DMS53 treated with DMSO at 0.1 percent for 48 hours (cell line): ENCODE results near the gene RAD51B.

Experiments
- DNase-seq: peaks from one replicate; lab custom pipeline; 2025; ENCODE audit not compliant: unreplicated experiment; lab: John Stamatoyannopoulos, UW

The RAD51B gene

DNA sequence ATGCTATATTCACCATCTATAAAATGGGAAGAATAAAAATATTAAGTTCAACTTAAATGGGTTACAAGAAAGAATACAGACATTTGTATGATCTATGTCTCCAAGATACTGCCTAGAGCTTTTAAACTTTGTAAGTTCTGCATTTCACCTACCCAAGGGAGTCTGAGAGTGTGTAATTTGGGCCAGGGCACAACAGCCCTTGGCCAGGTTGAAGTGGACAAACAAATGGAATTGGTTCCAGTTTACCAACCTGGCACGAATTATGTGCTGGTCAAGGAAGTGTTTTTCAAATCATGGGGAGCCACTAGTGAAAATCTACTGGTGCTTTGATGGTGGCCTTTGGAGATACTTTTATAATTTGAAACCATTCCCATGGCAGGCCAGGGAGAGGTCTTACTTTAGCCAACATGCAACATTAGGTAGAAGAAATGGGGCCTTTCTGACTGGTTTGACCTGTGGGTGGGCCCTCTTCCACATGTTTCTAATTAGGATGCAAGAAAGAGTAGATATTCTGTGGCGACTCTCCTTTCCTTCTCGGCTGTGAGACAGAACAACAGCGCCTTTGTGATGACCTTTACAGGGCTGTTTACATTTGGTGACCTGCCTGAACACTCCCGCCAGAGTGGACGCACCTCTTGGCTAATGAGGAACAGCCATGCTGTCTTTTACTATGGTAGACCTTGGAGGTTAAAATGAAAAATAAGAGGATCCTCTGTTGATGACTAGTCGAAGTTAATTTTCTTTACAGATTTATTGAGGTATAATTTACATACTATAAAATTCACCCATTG, 496.7 kb downstream of the RAD51B start:
- DNase-seq = no peak

DNA sequence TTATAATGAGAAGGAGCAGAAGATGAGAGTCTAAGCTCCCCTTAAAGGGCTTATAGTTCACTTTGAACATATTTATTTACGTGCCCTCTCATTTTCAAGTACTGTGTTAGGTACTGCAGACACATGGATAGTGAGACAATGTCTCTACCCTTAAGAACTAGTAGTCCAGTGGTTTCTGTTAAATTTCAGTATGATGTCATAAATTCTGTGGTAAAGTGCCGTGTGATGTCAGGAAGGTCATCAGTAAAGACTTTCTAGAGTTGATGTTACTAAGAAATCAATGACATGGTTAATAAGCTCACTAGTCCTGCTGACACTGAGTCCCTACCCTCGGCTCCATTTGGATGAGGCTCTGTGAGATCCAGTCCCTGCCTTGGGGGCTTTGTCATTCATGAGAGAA, 497.7 kb downstream of the RAD51B start:
- no peak for DNase-seq

DNA sequence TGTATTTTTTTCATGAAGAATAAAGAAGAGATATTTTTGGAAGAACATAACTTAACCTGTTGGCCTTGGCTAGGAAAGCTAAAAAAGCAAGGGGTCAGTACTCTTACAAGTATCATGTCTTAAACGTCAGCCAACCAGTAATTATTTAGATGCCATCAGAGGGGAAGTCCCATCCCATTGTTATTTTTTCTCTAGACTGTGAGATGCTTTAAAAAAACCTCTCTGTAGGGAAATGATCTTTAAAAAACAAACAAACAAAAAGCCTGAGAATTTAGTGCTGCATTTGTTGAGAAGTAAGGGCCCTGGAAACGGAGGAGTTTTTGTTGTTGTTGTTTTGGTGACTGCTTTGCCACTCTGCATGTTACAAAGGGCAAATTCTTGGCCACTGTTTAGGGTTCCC, 499.2 kb downstream of the RAD51B start:
- DNase-seq = no peak

DNA sequence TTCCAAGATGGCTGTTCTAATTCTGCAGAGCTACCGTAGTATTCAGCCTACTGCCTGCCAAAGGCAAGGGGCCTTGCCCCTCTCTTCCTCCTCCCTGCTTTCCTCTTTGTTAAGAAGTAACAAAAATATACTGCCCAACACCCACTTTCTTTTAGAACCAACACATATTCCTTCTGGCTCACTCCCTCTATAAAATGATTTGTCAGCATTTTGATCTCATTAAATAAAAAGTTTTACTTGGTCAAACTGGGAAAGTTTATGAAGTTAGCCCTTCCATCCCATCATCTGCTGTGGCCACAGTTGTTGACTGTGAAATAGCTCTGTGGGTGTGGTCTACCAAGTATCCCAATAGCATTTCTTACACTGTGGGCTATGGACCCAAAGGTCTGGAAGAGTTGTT, 500.9 kb downstream of the RAD51B start:
- DNase-seq = no peak

DNA sequence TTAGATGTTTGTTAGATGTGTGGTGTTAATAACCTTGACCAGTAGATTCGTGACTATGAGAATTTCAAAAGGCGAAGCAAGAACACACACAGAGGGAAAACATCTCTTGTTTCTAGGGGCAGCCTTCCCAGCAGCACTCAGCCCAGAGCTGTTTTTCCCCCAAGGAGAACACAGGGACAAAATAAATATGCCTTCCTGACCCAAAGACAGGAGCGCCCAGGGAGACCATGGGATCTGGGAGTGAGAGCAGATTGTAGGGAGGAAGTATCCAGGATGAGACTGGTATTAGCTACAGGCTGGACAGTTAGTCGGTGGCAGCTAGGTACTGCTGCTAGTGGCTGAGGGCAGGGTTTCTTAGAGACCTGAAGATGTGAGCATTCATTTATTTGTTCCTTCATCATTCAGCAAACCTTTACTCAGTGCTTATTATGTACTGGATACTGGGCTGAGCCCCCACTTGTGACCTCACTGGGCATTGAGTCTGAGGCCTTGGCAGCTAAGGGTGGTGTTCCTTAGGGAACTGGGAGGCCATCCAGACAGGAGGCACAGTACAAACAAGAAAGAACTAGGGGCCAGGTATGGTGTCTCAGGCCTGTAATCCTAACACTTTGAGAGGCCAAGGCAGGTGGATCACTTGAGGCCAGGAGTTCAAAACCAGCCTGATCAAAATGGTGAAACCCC, 503.5 kb downstream of the RAD51B start:
- no peak for DNase-seq

DNA sequence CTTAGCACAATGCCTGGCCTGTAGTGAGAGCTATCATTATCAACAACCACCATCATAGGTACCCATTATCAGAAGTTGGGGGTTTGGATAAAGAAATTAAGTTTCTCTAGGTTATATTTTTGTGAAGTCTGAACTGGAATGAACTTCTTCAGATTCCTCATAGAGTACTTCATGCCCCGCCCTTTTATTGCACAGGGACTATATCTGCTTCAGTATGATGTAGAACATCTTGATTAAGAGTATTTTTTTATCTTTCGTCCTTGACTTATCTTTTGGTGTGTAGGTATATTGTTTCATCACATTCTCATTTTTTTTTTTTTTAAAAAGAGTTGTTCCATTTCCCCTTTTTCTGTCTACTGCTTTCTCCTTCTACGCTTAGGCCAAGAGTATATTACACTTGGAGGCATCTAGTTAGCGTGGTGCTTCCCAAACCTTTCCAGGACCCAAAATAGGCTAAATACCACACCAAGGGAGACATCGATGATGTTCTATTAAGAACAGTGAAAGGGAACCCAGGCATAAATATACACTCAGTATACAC, 505.8 kb downstream of the RAD51B start:
- no peak for DNase-seq

DNA sequence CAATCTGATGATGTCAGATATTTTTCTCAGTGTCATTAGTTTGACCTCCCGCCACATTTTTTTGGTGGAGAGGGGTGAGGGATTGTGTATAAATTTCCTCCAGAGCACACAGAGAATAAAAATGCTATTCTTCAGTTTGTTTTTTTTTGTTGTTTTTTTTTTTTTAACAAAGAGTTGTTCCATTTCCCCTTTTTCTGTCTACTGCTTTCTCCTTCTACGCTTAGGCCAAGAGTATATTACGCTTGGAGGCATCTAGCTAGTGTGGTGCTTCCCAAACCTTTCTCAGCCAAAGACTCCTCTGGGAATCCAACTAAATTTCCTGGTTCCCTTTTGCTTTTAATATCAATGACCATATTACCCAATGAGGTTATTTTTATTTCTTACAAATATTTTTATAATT, 507.7 kb downstream of the RAD51B start:
- DNase-seq = no peak

DNA sequence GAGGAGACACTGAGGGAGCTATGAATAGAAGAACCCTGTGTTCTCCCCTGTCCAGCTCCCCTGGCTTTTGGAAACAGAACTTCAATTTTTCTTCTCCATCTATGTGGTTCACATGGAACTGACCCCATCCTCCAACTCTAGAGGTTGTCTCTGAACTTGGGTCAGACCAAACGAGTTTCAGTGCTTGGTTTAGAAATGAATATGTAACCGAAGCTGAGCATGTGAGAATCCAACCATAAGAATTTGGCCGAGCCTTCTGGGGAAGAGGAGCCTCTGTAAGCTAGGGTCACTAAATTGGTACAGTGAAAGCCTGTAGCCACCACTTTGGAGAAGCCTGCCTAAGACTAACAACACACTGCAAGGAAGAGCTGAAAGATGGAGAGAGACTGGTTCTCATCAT, 508.9 kb downstream of the RAD51B start:
- DNase-seq = no peak

DNA sequence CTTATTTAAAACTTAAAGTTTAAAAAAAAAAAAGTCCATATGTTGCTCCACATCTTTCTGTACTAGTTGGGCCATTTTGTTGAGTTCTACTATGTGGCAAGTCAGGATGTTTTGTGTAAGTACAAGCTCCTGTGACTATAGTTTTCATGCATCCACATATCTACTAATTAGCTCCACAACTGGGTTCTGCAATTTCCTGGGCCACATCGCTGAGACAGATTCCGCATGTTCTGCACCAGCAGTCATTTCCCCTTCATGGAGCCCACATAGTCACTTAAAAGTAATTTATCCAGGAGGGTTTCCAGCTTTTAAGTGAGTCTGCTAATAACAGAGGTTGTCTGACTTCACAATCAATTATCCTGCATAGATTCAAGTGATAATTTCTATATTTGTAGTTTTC, 511.8 kb downstream of the RAD51B start:
- no peak for DNase-seq

DNA sequence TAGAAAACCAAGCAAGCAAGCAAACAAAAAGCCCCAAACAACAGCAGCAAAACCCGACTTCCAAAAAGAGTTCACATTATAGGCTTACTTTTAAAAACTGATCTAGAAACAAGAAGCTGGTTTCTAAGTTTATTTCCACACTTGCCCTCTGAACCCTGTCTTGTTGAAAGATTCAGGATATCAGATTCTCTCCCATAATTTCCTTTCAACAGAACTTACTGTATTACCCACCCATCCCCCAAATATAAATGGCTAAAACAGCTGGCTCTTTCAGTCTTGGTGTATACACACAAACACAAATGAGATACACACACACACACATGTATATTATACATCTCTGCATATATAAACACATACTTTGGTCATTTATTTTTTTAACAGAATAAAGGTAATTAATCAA, 512.4 kb downstream of the RAD51B start:
- DNase-seq = no peak

DNA sequence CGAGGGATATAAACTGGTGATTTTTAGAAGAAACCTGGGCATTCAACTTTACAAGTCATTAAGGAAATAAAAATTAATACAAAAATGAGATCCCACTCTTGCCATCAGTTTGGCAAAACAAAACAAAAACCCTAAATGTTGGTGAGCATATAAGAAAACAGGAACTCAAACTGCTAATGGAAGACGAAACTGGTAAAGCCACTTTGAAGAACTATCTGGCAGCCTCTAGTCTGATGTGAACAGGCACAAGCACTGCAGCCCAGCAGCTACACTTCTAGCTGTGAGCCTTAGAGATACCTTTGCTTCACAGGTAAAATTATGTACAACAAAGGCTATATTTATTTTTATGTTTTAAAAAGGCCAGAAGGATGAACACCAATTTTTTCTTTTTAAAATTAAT, 513.7 kb downstream of the RAD51B start:
- DNase-seq = no peak

DNA sequence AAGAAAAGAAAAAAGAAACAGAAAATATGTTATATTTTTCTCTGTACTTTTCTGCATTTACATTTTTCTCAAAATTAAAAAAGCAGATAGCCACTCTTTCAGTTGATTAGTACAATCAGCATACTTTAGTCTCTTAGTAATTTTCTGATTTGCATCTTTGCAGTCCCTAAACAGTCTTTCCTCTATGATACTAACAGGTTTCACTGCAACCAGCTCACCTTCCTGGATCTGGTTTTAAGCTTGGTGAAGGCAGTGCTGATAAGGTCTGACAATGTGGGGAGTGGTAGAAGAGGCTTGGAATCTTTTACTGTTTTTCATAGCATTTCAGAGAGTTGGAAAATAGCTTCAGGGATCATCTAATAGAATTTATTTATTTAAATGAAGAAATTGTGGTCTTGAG, 515.7 kb downstream of the RAD51B start:
- no peak for DNase-seq

DNA sequence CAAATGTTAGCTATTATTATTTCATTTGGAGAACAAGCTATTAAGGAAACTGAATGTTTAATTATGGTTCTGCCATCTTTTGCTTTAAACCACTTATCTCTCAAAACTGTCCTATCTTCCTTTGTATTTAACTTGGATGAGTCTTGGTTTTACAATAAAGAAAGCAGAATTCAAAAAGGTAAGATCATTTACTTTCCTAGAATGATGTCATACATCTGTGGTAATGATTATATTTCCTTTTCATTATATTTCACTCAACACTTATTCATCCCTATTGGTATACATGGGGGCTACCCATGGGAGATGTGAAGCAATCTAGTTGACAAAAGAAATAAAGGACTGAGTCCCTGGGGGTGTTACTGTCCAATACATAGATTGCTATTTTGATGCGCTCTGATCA, 516.6 kb downstream of the RAD51B start:
- no peak for DNase-seq

DNA sequence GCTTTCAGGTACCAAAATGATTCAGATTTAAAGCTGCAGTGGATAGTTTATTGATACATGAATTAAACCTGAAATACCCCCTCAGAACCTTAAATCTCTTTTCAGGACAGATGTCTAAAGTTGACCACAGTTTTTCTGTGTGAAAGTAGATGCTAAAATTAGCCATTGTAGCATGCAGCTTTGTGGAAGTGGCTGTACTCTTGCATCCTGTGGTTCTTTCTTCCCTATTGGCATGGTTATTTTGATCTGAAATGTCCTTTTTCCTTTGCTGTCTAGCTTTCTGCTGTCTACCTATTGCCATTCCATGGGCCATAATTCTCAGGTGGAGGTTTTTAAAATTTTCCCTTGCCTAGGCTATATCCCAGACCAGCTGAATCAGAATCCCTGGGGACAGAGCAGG, 517.7 kb downstream of the RAD51B start:
- DNase-seq = no peak

DNA sequence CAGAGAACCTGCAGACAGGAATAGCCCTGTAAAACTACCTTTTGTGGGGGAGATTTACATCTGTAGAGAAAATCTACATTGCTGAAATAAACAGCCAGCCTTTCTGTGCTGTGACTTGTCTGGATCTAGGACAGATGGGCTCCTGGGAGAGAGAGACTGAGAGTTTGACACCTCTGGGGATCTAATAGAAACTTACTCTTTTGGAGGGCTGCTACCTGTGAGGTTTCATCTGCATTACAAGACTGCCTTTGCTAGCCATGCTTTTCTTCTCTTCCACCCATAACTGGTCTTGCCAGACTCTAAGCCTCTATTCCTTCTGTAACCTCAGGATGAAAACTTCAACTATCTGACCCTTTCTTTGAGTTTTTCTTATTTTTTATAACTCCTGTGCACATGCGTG, 520.7 kb downstream of the RAD51B start:
- DNase-seq = no peak

DNA sequence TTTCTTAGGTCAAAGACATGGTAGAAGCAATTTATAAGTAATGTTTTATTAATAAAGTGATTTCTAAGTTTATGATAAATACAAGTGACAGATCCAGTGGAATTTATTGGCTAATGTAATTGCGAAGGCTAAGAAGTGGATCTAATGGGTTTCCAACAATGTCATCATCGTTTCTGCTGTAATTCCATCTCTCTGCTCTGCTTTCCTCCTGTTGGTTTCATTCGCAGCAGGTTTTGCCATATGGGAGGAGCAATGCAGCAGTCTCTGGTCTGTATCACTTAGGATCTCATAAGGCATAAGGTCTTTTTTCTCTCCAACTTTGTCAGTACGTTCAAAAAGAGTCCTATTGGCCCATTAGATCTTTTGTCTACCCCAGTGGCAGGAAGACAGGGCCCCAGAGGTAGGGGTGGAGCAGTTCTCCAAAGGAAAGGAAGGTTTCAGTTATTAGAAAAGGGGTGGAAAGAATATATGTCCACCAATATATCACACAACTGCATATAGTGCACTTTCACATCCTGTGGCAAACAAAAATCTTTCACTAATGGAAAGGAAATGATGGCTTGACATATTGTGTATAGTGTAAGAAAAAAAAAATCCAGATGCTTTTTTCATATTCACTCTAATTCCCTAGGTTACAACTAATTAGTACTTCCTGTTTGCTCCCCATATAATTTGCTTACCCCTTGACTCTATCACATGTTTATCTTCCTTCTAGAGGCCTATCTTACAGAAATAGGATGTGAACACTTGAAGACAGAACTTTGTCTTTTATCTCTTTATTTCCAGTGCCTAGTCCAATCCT, 522.0 kb downstream of the RAD51B start:
- DNase-seq = no peak

DNA sequence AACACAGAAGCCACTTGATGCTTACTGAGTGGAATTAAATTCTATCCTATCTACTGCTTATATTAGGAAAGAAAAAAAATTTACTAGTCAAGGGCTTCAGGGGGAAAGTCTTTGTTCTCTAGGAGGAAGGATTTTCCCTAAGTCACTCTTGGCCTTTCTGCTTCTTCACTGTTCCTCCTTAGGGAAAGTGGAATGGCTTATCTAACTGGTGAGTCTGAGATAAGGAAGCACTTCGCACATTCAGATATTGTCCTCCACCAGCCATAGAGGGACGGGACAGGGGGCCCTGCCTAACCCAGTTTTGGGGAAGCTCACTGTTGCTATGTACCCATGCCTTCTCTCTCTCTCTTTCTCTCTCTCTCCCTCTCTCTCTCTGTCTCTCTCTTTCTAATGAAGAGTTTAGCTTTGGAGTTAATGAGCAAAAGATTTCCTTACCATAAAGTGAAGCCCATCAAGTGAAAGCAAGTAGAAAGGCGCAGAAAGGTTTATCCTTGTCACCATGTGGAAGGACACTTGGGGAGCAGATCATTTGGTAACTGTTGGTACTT, 522.7 kb downstream of the RAD51B start:
- DNase-seq = no peak

DNA sequence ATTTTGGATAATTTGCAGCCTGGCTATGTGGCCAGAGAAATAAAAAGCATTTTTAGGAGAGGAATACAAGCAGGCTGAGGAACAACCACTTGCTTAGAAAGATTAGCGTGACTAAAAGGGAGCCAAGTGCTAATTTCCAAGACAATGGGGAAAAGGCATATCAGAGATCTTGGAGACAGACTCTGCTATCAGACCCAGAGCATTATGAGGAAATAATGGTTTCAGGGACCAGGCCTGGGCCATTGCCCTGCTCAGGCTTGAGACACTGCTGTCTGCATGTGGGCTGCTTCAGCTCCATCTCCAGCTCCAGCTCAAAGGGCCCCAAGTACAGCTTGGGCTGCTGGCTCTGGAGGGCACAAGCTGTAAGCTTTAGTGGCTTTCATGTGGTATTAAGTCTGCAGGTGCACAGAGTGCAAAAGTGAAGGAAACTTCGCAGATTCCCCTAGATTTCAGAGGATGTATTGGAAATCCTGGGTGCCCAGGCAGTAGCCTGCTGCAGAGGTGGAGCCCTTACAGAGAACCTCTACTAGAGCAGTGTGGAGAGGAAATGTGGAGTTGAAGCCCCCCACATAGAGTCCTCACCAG, 524.0 kb downstream of the RAD51B start:
- DNase-seq = no peak

DNA sequence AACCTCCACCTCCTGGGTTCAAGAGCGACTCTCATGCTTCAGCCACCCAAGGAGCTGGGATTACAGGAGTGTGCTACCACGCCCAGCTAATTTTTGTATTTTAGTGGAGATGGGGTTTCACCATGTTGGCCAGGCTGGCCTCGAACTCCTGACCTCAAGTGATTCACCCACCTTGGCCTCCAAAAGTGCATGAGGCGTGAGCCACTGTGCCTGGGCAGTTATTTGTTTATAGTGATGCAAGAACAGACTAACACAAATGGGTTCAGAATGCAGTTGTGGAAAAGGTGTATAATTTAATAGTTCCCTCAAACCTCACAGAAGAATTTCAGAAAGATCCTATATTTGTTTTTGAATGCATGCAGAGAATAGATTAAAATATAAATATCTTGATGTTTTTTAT, 526.2 kb downstream of the RAD51B start:
- no peak for DNase-seq

DNA sequence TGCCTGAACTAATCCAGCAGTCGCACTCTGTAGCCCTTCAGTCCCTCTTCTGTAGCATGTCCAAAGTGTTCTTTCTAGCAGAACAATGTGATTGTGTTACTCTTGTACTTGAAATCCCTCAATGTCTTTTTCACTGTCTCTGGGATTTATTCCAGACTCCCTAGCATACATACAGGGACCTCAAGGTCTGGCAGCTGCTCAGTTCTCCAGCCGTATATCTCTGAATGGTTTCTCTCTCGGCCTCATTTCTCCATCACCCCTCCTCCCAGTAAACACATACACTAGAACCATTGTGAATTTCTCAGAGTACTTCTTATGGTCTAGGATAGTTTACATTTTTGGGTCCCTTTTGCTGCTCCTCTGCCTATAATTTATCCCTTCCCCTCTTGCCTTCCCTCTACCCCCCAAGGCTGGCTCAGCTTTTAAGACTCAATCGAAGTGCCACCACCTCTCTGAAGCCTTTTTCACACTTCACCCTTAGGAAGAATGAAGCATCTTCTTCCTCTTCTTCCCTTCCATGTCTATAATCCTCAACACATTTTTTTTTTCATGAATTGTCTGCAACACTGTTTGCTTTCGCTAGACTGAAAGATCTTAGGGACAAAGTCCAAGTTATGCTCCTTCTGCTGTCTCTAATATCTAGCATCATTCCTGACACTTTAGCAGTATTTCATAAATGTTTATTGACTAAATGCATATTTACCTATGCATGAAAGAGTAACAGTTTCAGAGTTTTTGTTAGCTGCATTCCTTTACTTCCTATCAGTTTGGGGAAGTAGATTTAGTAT, 527.2 kb downstream of the RAD51B start:
- no peak for DNase-seq
